ENCODE results near the gene RPS18. TPM values are rescaled to one million over a fixed set of nuclear protein-coding genes. Genes with fewer than 3 reads are reported as not detected.

The RPS18 gene
- total and polyA plus RNA-seq, 2 of the 13 experiments (the other 11 are each of a cell fraction or from before 2014, with no cell fraction given), result 3,896 to 5,806 TPM

GRCh38 chr6:33317669-33318425 lies 46.0 kb downstream of the RPS18 start, which contains the start of gene ZBTB22 (continued):
- TF ChIP-seq DDIT3 (CRISPR knock-in tag; IDR thresholded peaks at IDR 0.05) (0 out of 2 replicates have a peak, but pooled peaks have one; percentile 42), DMTF1 (CRISPR knock-in tag; IDR thresholded peaks at IDR 0.05) (no peak), HDAC1 (CRISPR knock-in tag; IDR thresholded peaks at IDR 0.05) (peak; percentile 63; the same call in 1 of the 2 replicates), CREB3 (CRISPR knock-in tag; IDR thresholded peaks at IDR 0.05) (peak; percentile 63), NPAS2 (CRISPR knock-in tag; IDR thresholded peaks at IDR 0.05; ENCODE audit: borderline replicate concordance) (no peak), SAP130 (CRISPR knock-in tag; IDR thresholded peaks at IDR 0.05; ENCODE audit: low read depth) (peak; percentile 53), MED8 (CRISPR knock-in tag; IDR thresholded peaks at IDR 0.05; ENCODE audit: insufficient replicate concordance) (no peak), NFE2L2 (IDR thresholded peaks at IDR 0.05; ENCODE audit: low read length) (no peak), RBM22 (optimal IDR thresholded peaks at IDR 0.05; ENCODE audit: low read length) (peak; percentile 50), HNF1A (IDR thresholded peaks at IDR 0.05; ENCODE audit: low read depth) (0 out of 2 replicates have a peak, but pooled peaks have one; percentile 5), HNF1A (CRISPR knock-in tag; IDR thresholded peaks at IDR 0.05; ENCODE audit: borderline replicate concordance) (no peak; the same call in 1 of the 2 replicates), KAT2B (IDR thresholded peaks at IDR 0.05; ENCODE audit: borderline replicate concordance, low read depth, low read length) (no peak), HES4 (CRISPR knock-in tag; IDR thresholded peaks at IDR 0.05; ENCODE audit: borderline replicate concordance) (no peak), TBP (CRISPR knock-in tag; IDR thresholded peaks at IDR 0.05) (no peak), ONECUT2 (CRISPR knock-in tag; IDR thresholded peaks at IDR 0.05) (0 out of 2 replicates have a peak, but pooled peaks have one; percentile 37), RNF2 (conservative IDR thresholded peaks at IDR 0.05; ENCODE audit: low read depth) (no peak), ZNF691 (CRISPR knock-in tag; IDR thresholded peaks at IDR 0.05; ENCODE audit: borderline replicate concordance, low read depth) (no peak), E2F5 (CRISPR knock-in tag; conservative IDR thresholded peaks at IDR 0.05) (no peak)

Data from HepG2 (cell line).